CD8-positive, alpha-beta memory T cell (primary cell): ENCODE results near the gene HS6ST1. TPM values are rescaled to one million over a fixed set of nuclear protein-coding genes. Genes with fewer than 3 reads are reported as not detected.
A peak's percentile ranks its signal among the peaks of the same experiment; 100 is the strongest.
"Not testable (repeated sequence)": the region's sequence is repeated elsewhere in the genome, so short reads cannot be mapped to it uniquely, and the experiment has no call there.

ENCODE experiments used
- CTCF ChIA-PET: fragments of 350-600 bp; sonication (Branson Sonifier 250); formaldehyde crosslinking; loops from one replicate; lab custom pipeline; 2021; ENCODE audit warnings: antibody characterized with exemption; lab: Charles Lee
- POLR2A ChIA-PET: fragments of 350-600 bp; sonication (Branson Sonifier 250); formaldehyde crosslinking; loops from one replicate; lab custom pipeline; 2021; ENCODE audit warnings: antibody characterized with exemption; lab: Charles Lee
- DNase-seq, 5 donors: peaks; one replicate each; pipeline versions ENCODE4 v3.0.0 to v3.0.0-alpha.2; 2020 to 2022; ENCODE audit warnings: mixed read lengths in 1 of 5
- H3K27ac ChIP-seq: one replicate; pipeline ENCODE4 v1.7.0; 2013; ENCODE audit warnings: low read depth, mild to moderate bottlenecking, low read length, moderate library complexity
- H3K27me3 ChIP-seq: 2 replicates; pipeline ENCODE4 v1.7.0; 2013; ENCODE audit warnings: low read length, mild to moderate bottlenecking; ENCODE audit not compliant: insufficient read depth, poor library complexity, severe bottlenecking
- H3K36me3 ChIP-seq: 2 replicates; pipeline ENCODE4 v1.7.0; 2013; ENCODE audit warnings: mild to moderate bottlenecking, low read length, moderate library complexity; ENCODE audit not compliant: insufficient read depth
- H3K4me1 ChIP-seq: 2 replicates; pipeline ENCODE4 v1.7.0; 2013; ENCODE audit warnings: mild to moderate bottlenecking, low read length, moderate library complexity; ENCODE audit not compliant: insufficient read depth
- H3K4me3 ChIP-seq: 2 replicates; pipeline ENCODE4 v1.7.0; 2013; ENCODE audit warnings: mild to moderate bottlenecking, low read length
- H3K9me3 ChIP-seq: 2 replicates; pipeline ENCODE4 v1.7.0; 2013; ENCODE audit warnings: mild to moderate bottlenecking, low read length
- H3K27ac Mint-ChIP-seq, 8 donors: one replicate each; pipeline ENCODE4 v1.8.0; 2020 to 2021; ENCODE audit warnings: mixed read lengths in 8 of 8, mild to moderate bottlenecking in 6 of 8, inconsistent platforms in 3 of 8, moderate library complexity in 3 of 8
- H3K27me3 Mint-ChIP-seq, 2 donors: one replicate each; pipeline ENCODE4 v1.8.0; 2020 to 2021; ENCODE audit warnings: mixed read lengths in 2 of 2, mild to moderate bottlenecking in 1 of 2, moderate library complexity in 1 of 2
- H3K36me3 Mint-ChIP-seq, 3 donors: one replicate each; pipeline ENCODE4 v1.8.0; 2020 to 2021; ENCODE audit warnings: mixed read lengths in 3 of 3, inconsistent platforms in 1 of 3, mild to moderate bottlenecking in 1 of 3
- H3K4me1 Mint-ChIP-seq, 3 donors: one replicate each; pipeline ENCODE4 v1.8.0; 2020 to 2021; ENCODE audit warnings: mixed read lengths in 3 of 3, inconsistent platforms in 1 of 3, mild to moderate bottlenecking in 1 of 3
- H3K4me3 Mint-ChIP-seq, 7 donors: one replicate each; pipeline ENCODE4 v1.8.0; 2020 to 2021; ENCODE audit warnings: mixed read lengths in 7 of 7, mild to moderate bottlenecking in 6 of 7, moderate library complexity in 4 of 7, inconsistent platforms in 2 of 7
- H3K9me3 Mint-ChIP-seq, 5 donors: one replicate each; pipeline ENCODE4 v1.8.0; 2020 to 2022; ENCODE audit warnings: mixed read lengths in 5 of 5, mild to moderate bottlenecking in 3 of 5, moderate library complexity in 2 of 5, inconsistent platforms in 1 of 5
- polyA plus RNA-seq: library from polyadenylated mRNA; unstranded; fragments of 300-500 nt; fragmentation: Illumina TruSeq; gene quantifications from one replicate; pipeline ENCODE4 v1.2.3, GENCODE V29; 2021
- total RNA-seq, 2 experiments: library from RNA; stranded (reverse); gene quantifications; one replicate each; pipeline ENCODE4 v1.2.3, GENCODE V29; 2021

Gene HS6ST1
- total and polyA plus RNA-seq, 3 experiments from 2014 or later, result 4.6 to 18.2 (median 18.0) TPM

GRCh38 chr2:128269990-128270671 lies 48.5 kb downstream of the HS6ST1 start:
- Mint-ChIP-seq H3K36me3 (peaks cover 7 to 12% (median 11%) of the 10 kb centered on the region in 3 donors), H3K4me1 (peaks cover 10 to 16% (median 15%) of the 10 kb centered on the region in 3 donors), H3K4me3 (no peak overlapping the region), H3K9me3 (peaks cover 0 to 9% (median 3%) of the 10 kb centered on the region in 5 donors), H3K27me3 (peaks cover 0 to 2% of the 10 kb centered on the region in 2 donors), H3K27ac (no peak overlapping the region)
- Histone ChIP-seq H3K9me3 (no peaks in the 10 kb centered on the region), H3K4me3 (no peak overlapping the region), H3K27ac (no peak overlapping the region), H3K36me3 (no peaks in the 10 kb centered on the region), H3K4me1 (peaks cover 6% of the 10 kb centered on the region), H3K27me3 (no peaks in the 10 kb centered on the region)
- CTCF ChIA-PET, result interaction anchor here (0.6 to 1.0 kb wide), 2 partner anchors 13 to 20 kb away, joined by 3 to 4 read pairs; no protein-coding TSS in a partner anchor
- POLR2A ChIA-PET, result no interaction called here
- DNase-seq, result no peak

GRCh38 chr2:128269063-128269989 lies 49.3 kb downstream of the HS6ST1 start:
- no peaks in the 10 kb centered on the region for H3K27me3 Mint-ChIP-seq
- DNase-seq, result peak in 1 of 5 donors; percentile 35
- peak overlapping the region in 2 of 8 donors; percentile 21 to 36 for H3K27ac Mint-ChIP-seq
- no peak overlapping the region for H3K27ac ChIP-seq
- no peak overlapping the region for H3K4me3 ChIP-seq
- H3K36me3 ChIP-seq, result no peaks in the 10 kb centered on the region
- H3K9me3 ChIP-seq, result no peaks in the 10 kb centered on the region
- peaks cover 10 to 15% (median 13%) of the 10 kb centered on the region in 3 donors for H3K4me1 Mint-ChIP-seq
- ChIA-PET POLR2A (no interaction called here), CTCF (no interaction called here)
- H3K9me3 Mint-ChIP-seq, result peaks cover 0 to 5% (median 0%) of the 10 kb centered on the region in 5 donors
- no peak overlapping the region for H3K4me3 Mint-ChIP-seq
- H3K36me3 Mint-ChIP-seq, result peaks cover 3 to 7% (median 6%) of the 10 kb centered on the region in 3 donors
- H3K27me3 ChIP-seq, result no peaks in the 10 kb centered on the region
- peaks cover 6% of the 10 kb centered on the region for H3K4me1 ChIP-seq

GRCh38 chr2:128268611-128269010 lies 50.1 kb downstream of the HS6ST1 start:
- CTCF ChIA-PET, H3K4me3 ChIP-seq, H3K27me3 ChIP-seq, H3K4me1 Mint-ChIP-seq, H3K9me3 Mint-ChIP-seq, H3K4me1 ChIP-seq, H3K36me3 ChIP-seq, H3K27me3 Mint-ChIP-seq, H3K27ac Mint-ChIP-seq, DNase-seq, H3K9me3 ChIP-seq, H3K36me3 Mint-ChIP-seq, POLR2A ChIA-PET, H3K4me3 Mint-ChIP-seq, H3K27ac ChIP-seq: not testable (repeated sequence)

GRCh38 chr2:128268145-128268544 lies 50.5 kb downstream of the HS6ST1 start:
- H3K27me3 Mint-ChIP-seq, H3K36me3 Mint-ChIP-seq, H3K27ac ChIP-seq, H3K27me3 ChIP-seq, H3K9me3 Mint-ChIP-seq, H3K4me3 ChIP-seq, H3K36me3 ChIP-seq, DNase-seq, H3K4me1 Mint-ChIP-seq, CTCF ChIA-PET, H3K9me3 ChIP-seq, H3K4me1 ChIP-seq, H3K27ac Mint-ChIP-seq, H3K4me3 Mint-ChIP-seq: not testable (repeated sequence)
- POLR2A ChIA-PET, result interaction anchor here (0.6 kb wide), 1 partner anchor 1163 kb away, joined by 7 read pairs; no protein-coding TSS in a partner anchor

- H3K4me1 Mint-ChIP-seq, H3K27ac Mint-ChIP-seq, H3K27ac ChIP-seq, H3K9me3 ChIP-seq, H3K4me3 ChIP-seq, CTCF ChIA-PET, H3K4me3 Mint-ChIP-seq, DNase-seq, H3K4me1 ChIP-seq, H3K9me3 Mint-ChIP-seq, H3K27me3 Mint-ChIP-seq, H3K27me3 ChIP-seq, H3K36me3 ChIP-seq, H3K36me3 Mint-ChIP-seq: not testable (repeated sequence)
- POLR2A ChIA-PET, result interaction anchor here (0.6 kb wide), 1 partner anchor 1163 kb away, joined by 7 read pairs; no protein-coding TSS in a partner anchor
Observed at GRCh38 chr2:128267649-128268048, 51.0 kb downstream of the HS6ST1 start.

GRCh38 chr2:128267197-128267596 lies 51.5 kb downstream of the HS6ST1 start:
- H3K4me1 ChIP-seq, H3K9me3 Mint-ChIP-seq, H3K4me1 Mint-ChIP-seq, DNase-seq, CTCF ChIA-PET, POLR2A ChIA-PET, H3K27me3 Mint-ChIP-seq, H3K36me3 ChIP-seq, H3K9me3 ChIP-seq, H3K4me3 ChIP-seq, H3K27ac ChIP-seq, H3K36me3 Mint-ChIP-seq, H3K4me3 Mint-ChIP-seq, H3K27ac Mint-ChIP-seq, H3K27me3 ChIP-seq: not testable (repeated sequence)

GRCh38 chr2:128266463-128266862 lies 52.2 kb downstream of the HS6ST1 start:
- CTCF ChIA-PET, DNase-seq, H3K27ac ChIP-seq, H3K27me3 Mint-ChIP-seq, H3K27ac Mint-ChIP-seq, H3K4me3 ChIP-seq, H3K27me3 ChIP-seq, H3K4me1 Mint-ChIP-seq, H3K9me3 Mint-ChIP-seq, H3K36me3 Mint-ChIP-seq, H3K4me3 Mint-ChIP-seq, H3K36me3 ChIP-seq, H3K4me1 ChIP-seq, H3K9me3 ChIP-seq, POLR2A ChIA-PET: not testable (repeated sequence)

GRCh38 chr2:128265608-128265993 lies 53.1 kb downstream of the HS6ST1 start:
- H3K4me1 ChIP-seq, H3K4me3 Mint-ChIP-seq, H3K27ac ChIP-seq, H3K27ac Mint-ChIP-seq, H3K4me1 Mint-ChIP-seq, H3K9me3 Mint-ChIP-seq, H3K4me3 ChIP-seq, H3K36me3 Mint-ChIP-seq, H3K36me3 ChIP-seq, H3K27me3 ChIP-seq, POLR2A ChIA-PET, H3K9me3 ChIP-seq, H3K27me3 Mint-ChIP-seq, DNase-seq: not testable (repeated sequence)
- CTCF ChIA-PET, result interaction anchor here (0.6 kb wide), 1 partner anchor 118 kb away, joined by 3 read pairs; no protein-coding TSS in a partner anchor
